ENCODE data around the gene AATF. TPM values are rescaled to one million over a fixed set of nuclear protein-coding genes. Genes with fewer than 3 reads are reported as not detected.

AATF gene
- total and polyA plus RNA-seq, 5 donors: 19.9 to 32.9 (median 23.7) TPM

- WGBS: 86% methylated on average over 5 of the region's 5 CpGs
Observed at GRCh38 chr17:37098152-37098551, 149.4 kb downstream of the AATF start.

GRCh38 chr17:37098910-37099664 lies 150.3 kb downstream of the AATF start:
- intact Hi-C loops (cut with DNase I): no loop called here
- Histone ChIP-seq H3K9me3 (ENCODE audit: control insufficient read depth, low read length) (no peaks in the 10 kb centered on the region), H3K27ac (ENCODE audit: low read length) (no peak overlapping the region), H3K4me1 (ENCODE audit: control insufficient read depth, insufficient read depth, low read length) (no peaks in the 10 kb centered on the region), H3K27me3 (ENCODE audit: control insufficient read depth, insufficient read depth) (no peaks in the 10 kb centered on the region), H3K4me3 (ENCODE audit: low read length) (no peak overlapping the region)
- 96% methylated on average over 9 of the region's 9 CpGs for WGBS
- DNase-seq (no peak), ATAC-seq (no peak)

More at GRCh38 chr17:37098152-37098551, 149.4 kb downstream of the AATF start:
- no peaks in the 10 kb centered on the region for H3K27me3 ChIP-seq (ENCODE audit: control insufficient read depth, insufficient read depth)
- ATAC-seq: no peak
- H3K27ac ChIP-seq (ENCODE audit: low read length): no peak overlapping the region
- no peaks in the 10 kb centered on the region for H3K4me1 ChIP-seq (ENCODE audit: control insufficient read depth, insufficient read depth, low read length)
- H3K4me3 ChIP-seq (ENCODE audit: low read length): no peak overlapping the region
- DNase-seq: no peak
- intact Hi-C loops (cut with DNase I): no loop called here
- no peaks in the 10 kb centered on the region for H3K9me3 ChIP-seq (ENCODE audit: control insufficient read depth, low read length)

GRCh38 chr17:37100231-37100630 lies 151.5 kb downstream of the AATF start:
- no peaks in the 10 kb centered on the region for H3K9me3 ChIP-seq (ENCODE audit: control insufficient read depth, low read length)
- no peak overlapping the region for H3K27ac ChIP-seq (ENCODE audit: low read length)
- ATAC-seq (no peak), DNase-seq (no peak)
- WGBS: 86% methylated on average over 4 of the region's 4 CpGs
- no peaks in the 10 kb centered on the region for H3K27me3 ChIP-seq (ENCODE audit: control insufficient read depth, insufficient read depth)
- no peaks in the 10 kb centered on the region for H3K4me1 ChIP-seq (ENCODE audit: control insufficient read depth, insufficient read depth, low read length)
- H3K4me3 ChIP-seq (ENCODE audit: low read length): no peak overlapping the region
- intact Hi-C loops (cut with DNase I): no loop called here

GRCh38 chr17:37101306-37101705 lies 152.6 kb downstream of the AATF start:
- intact Hi-C loops (cut with DNase I): no loop called here
- Histone ChIP-seq H3K4me3 (ENCODE audit: low read length) (no peak overlapping the region), H3K4me1 (ENCODE audit: control insufficient read depth, insufficient read depth, low read length) (no peaks in the 10 kb centered on the region), H3K27me3 (ENCODE audit: control insufficient read depth, insufficient read depth) (no peaks in the 10 kb centered on the region), H3K9me3 (ENCODE audit: control insufficient read depth, low read length) (no peaks in the 10 kb centered on the region), H3K27ac (ENCODE audit: low read length) (no peak overlapping the region)
- ATAC-seq (no peak), DNase-seq (no peak)
- WGBS: 100% methylated on average over 2 of the region's 2 CpGs

GRCh38 chr17:37103231-37103630 lies 154.5 kb downstream of the AATF start:
- WGBS: 94% methylated on average over 4 of the region's 4 CpGs
- DNase-seq (no peak), ATAC-seq (no peak)
- Histone ChIP-seq H3K4me3 (ENCODE audit: low read length) (no peak overlapping the region), H3K9me3 (ENCODE audit: control insufficient read depth, low read length) (no peaks in the 10 kb centered on the region), H3K4me1 (ENCODE audit: control insufficient read depth, insufficient read depth, low read length) (no peaks in the 10 kb centered on the region), H3K27me3 (ENCODE audit: control insufficient read depth, insufficient read depth) (no peaks in the 10 kb centered on the region), H3K27ac (ENCODE audit: low read length) (no peak overlapping the region)
- intact Hi-C loops (cut with DNase I): no loop called here

GRCh38 chr17:37106049-37106448 lies 157.3 kb downstream of the AATF start:
- Histone ChIP-seq H3K9me3 (ENCODE audit: control insufficient read depth, low read length) (no peaks in the 10 kb centered on the region), H3K4me1 (ENCODE audit: control insufficient read depth, insufficient read depth, low read length) (no peaks in the 10 kb centered on the region), H3K27ac (ENCODE audit: low read length) (no peak overlapping the region), H3K27me3 (ENCODE audit: control insufficient read depth, insufficient read depth) (no peaks in the 10 kb centered on the region), H3K4me3 (ENCODE audit: low read length) (no peak overlapping the region)
- no peak for ATAC-seq
- no peak for DNase-seq
- intact Hi-C loops (cut with DNase I): no loop called here
- 100% methylated on average over 1 of the region's 1 CpG for WGBS

Small RNA genes within 50 kb of the gene (microRNA-seq; reads per million reads assigned to microRNA genes)
- gene MIR2909: 0 reads per million in 2 donors

Other genes with a start within 250 kb of the AATF start
- gene LHX1, start 11.5 kb upstream of the AATF start, total RNA-seq: not detected
- not detected for gene LHX1, start 11.5 kb upstream of the AATF start, polyA plus RNA-seq

All from right cardiac atrium (tissue), 5 donors.